Activated B cell treated with CpG ODN at 0.5 μM for 24 hours (primary cell): ENCODE results near the gene FAM20B. TPM values are rescaled to one million over a fixed set of nuclear protein-coding genes. Genes with fewer than 3 reads are reported as not detected.

ENCODE experiments used
- ATAC-seq: fragments of 200-7000 bp; cut with Tn5 transposase; one replicate; pipeline ENCODE4 v1.10.0; 2021; ENCODE audit warnings: low read depth, mild to moderate bottlenecking, moderate library complexity
- CTCF ChIA-PET: fragments of 350-600 bp; sonication (Branson Sonifier 250); formaldehyde crosslinking; loops from one replicate; lab custom pipeline; 2021; ENCODE audit warnings: antibody characterized with exemption; lab: Charles Lee
- POLR2A ChIA-PET: fragments of 350-600 bp; sonication (Branson Sonifier 250); formaldehyde crosslinking; loops from one replicate; lab custom pipeline; 2021; ENCODE audit warnings: antibody characterized with exemption; lab: Charles Lee
- DNase-seq: peaks from one replicate; pipeline ENCODE4 v3.0.0; 2022
- H3K27ac Mint-ChIP-seq: one replicate; pipeline ENCODE4 v1.8.0; 2020; ENCODE audit warnings: mixed read lengths
- H3K27me3 Mint-ChIP-seq: one replicate; pipeline ENCODE4 v1.8.0; 2021; ENCODE audit warnings: mixed read lengths
- H3K36me3 Mint-ChIP-seq: one replicate; pipeline ENCODE4 v1.8.0; 2021; ENCODE audit warnings: low read depth, mixed read lengths
- H3K4me1 Mint-ChIP-seq: one replicate; pipeline ENCODE4 v1.8.0; 2021; ENCODE audit warnings: mixed read lengths
- H3K4me3 Mint-ChIP-seq: one replicate; pipeline ENCODE4 v1.8.0; 2020; ENCODE audit warnings: mild to moderate bottlenecking, mixed read lengths
- H3K9me3 Mint-ChIP-seq: one replicate; pipeline ENCODE4 v1.8.0; 2020; ENCODE audit warnings: mixed read lengths
- intact Hi-C: fragments of 100-400 bp; cut with micrococcal nuclease; formaldehyde crosslinking; loops from one replicate; pipeline ENCODE4 v1.15.1; 2024
- total RNA-seq: library from RNA; stranded (reverse); gene quantifications from 2 replicates; pipeline ENCODE4 v1.2.3, GENCODE V29; 2022
- TF ChIP-seq, protein P1 (sequence below): fragments of 200-600 bp; IDR thresholded peaks from one replicate; pipeline ENCODE4 v1.8.0; 2022; ENCODE audit warnings: antibody characterized with exemption, mild to moderate bottlenecking

Gene FAM20B
- total RNA-seq, 1 donor from 2014 or later: 27.5 TPM

GRCh38 chr1:179002552-179003345 lies 22.9 kb upstream of the FAM20B start:
- ChIA-PET CTCF (interaction anchor here (0.5 to 8.2 kb wide), 49 partner anchors 11 to 812 kb away, joined by 3 to 207 read pairs (median 4); partner anchors contain the start of gene RALGPS2), POLR2A (interaction anchor here (0.6 to 2.0 kb wide), 5 partner anchors 75 to 470 kb away, joined by 3 to 17 read pairs (median 4); no protein-coding TSS in a partner anchor)
- H3K9me3 Mint-ChIP-seq: no peaks in the 10 kb centered on the region
- ATAC-seq (peak; percentile 95), DNase-seq (peak; percentile 79)
- peaks cover 15% of the 10 kb centered on the region for H3K4me1 Mint-ChIP-seq
- H3K27ac Mint-ChIP-seq: no peak overlapping the region
- peak overlapping the region; percentile 26 for H3K4me3 Mint-ChIP-seq
- intact Hi-C loops: loop anchor here (1.0 to 5.0 kb wide), 6 partner anchors 115 to 692 kb away; no protein-coding TSS in a partner anchor
- TF ChIP-seq, protein P1, sequence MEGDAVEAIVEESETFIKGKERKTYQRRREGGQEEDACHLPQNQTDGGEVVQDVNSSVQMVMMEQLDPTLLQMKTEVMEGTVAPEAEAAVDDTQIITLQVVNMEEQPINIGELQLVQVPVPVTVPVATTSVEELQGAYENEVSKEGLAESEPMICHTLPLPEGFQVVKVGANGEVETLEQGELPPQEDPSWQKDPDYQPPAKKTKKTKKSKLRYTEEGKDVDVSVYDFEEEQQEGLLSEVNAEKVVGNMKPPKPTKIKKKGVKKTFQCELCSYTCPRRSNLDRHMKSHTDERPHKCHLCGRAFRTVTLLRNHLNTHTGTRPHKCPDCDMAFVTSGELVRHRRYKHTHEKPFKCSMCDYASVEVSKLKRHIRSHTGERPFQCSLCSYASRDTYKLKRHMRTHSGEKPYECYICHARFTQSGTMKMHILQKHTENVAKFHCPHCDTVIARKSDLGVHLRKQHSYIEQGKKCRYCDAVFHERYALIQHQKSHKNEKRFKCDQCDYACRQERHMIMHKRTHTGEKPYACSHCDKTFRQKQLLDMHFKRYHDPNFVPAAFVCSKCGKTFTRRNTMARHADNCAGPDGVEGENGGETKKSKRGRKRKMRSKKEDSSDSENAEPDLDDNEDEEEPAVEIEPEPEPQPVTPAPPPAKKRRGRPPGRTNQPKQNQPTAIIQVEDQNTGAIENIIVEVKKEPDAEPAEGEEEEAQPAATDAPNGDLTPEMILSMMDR: peak; percentile 96
- H3K36me3 Mint-ChIP-seq: no peaks in the 10 kb centered on the region
- no peaks in the 10 kb centered on the region for H3K27me3 Mint-ChIP-seq

GRCh38 chr1:179003512-179004066 lies 22.1 kb upstream of the FAM20B start:
- peaks cover 15% of the 10 kb centered on the region for H3K4me1 Mint-ChIP-seq
- ATAC-seq (no peak), DNase-seq (no peak)
- no peaks in the 10 kb centered on the region for H3K27me3 Mint-ChIP-seq
- no peak overlapping the region for H3K27ac Mint-ChIP-seq
- ChIA-PET POLR2A (interaction anchor here (0.5 to 2.0 kb wide), 5 partner anchors 80 to 471 kb away, joined by 3 to 17 read pairs (median 4); no protein-coding TSS in a partner anchor), CTCF (interaction anchor here (0.5 to 8.2 kb wide), 36 partner anchors 10 to 811 kb away, joined by 3 to 207 read pairs (median 4); no protein-coding TSS in a partner anchor)
- H3K9me3 Mint-ChIP-seq: no peaks in the 10 kb centered on the region
- TF ChIP-seq, protein P1: no peak
- intact Hi-C loops: loop anchor here (2.0 to 5.0 kb wide), 2 partner anchors 116 to 693 kb away; no protein-coding TSS in a partner anchor
- H3K4me3 Mint-ChIP-seq: no peak overlapping the region
- no peaks in the 10 kb centered on the region for H3K36me3 Mint-ChIP-seq

GRCh38 chr1:179007233-179007632 lies 18.5 kb upstream of the FAM20B start:
- no peaks in the 10 kb centered on the region for H3K27me3 Mint-ChIP-seq
- CTCF ChIA-PET: interaction anchor here (0.8 to 5.6 kb wide), 3 partner anchors 467 to 477 kb away, joined by 3 to 100 read pairs (median 7); no protein-coding TSS in a partner anchor
- POLR2A ChIA-PET: no interaction called here
- ATAC-seq (no peak), DNase-seq (no peak)
- no peak overlapping the region for H3K27ac Mint-ChIP-seq
- H3K9me3 Mint-ChIP-seq: no peaks in the 10 kb centered on the region
- TF ChIP-seq, protein P1: no peak
- peaks cover 15% of the 10 kb centered on the region for H3K4me1 Mint-ChIP-seq
- intact Hi-C loops: no loop called here
- H3K4me3 Mint-ChIP-seq: no peak overlapping the region
- no peaks in the 10 kb centered on the region for H3K36me3 Mint-ChIP-seq

GRCh38 chr1:179010671-179011070 lies 15.0 kb upstream of the FAM20B start:
- POLR2A ChIA-PET: no interaction called here

More at GRCh38 chr1:179010671-179011070, 15.0 kb upstream of the FAM20B start:
- no peaks in the 10 kb centered on the region for H3K36me3 Mint-ChIP-seq
- no peak overlapping the region for H3K27ac Mint-ChIP-seq
- no peaks in the 10 kb centered on the region for H3K9me3 Mint-ChIP-seq
- DNase-seq (no peak), ATAC-seq (no peak)
- no peaks in the 10 kb centered on the region for H3K27me3 Mint-ChIP-seq
- intact Hi-C loops: no loop called here
- CTCF ChIA-PET: interaction anchor here (0.7 kb wide), 1 partner anchor 214 kb away, joined by 3 read pairs; no protein-coding TSS in a partner anchor
- H3K4me3 Mint-ChIP-seq: no peak overlapping the region
- no peaks in the 10 kb centered on the region for H3K4me1 Mint-ChIP-seq
- TF ChIP-seq, protein P1: no peak
